22Rv1 (cell line): Measurements from ENCODE around the gene DAB2.

Experiments used
- CTCF ChIP-seq: fragments of 450-650 bp; IDR thresholded peaks from 2 replicates; pipeline ENCODE4 v1.5.1; 2017; ENCODE audit warnings: mild to moderate bottlenecking
- ZFX ChIP-seq: fragments of 450-650 bp; IDR thresholded peaks from 2 replicates; pipeline ENCODE4 v1.6.1; 2017; ENCODE audit warnings: antibody characterized with exemption, borderline replicate concordance

GRCh38 chr5:39470811-39471210 is 46.0 kb upstream of the DAB2 start:
- no peak for TF ChIP-seq CTCF
- TF ChIP-seq ZFX, result no peak
